GM21526 (cell line): ENCODE measurements around the gene EVC.
"Not testable (repeated sequence)": the region's sequence is repeated elsewhere in the genome, so short reads cannot be mapped to it uniquely, and the experiment has no call there.

ENCODE experiments used
- ATAC-seq: cut with Tn5 transposase; IDR thresholded peaks from one replicate; pipeline ENCODE4 v1.9.1; 2021; ENCODE audit warnings: moderate library complexity; ENCODE audit not compliant: unreplicated experiment, low FRiP score

EVC gene

DNA sequence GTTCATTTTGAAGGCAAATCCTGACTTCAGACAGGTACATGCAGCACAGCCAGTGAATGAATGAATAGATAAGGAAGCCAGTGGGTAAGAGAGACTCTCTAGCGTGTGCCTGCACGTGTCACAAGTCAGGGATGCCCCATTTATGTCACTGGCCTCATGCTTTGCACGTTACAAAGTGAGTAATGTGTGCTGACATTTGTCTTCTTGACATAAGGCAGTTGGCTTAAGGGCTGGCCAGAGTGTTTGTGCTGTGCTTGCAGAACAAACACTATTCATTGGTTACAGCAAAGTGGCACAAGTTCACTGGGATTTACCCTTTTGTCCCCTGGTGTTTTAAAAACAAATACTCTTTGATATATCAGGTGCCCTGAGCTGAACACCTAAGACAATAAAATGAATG, 125.9 kb downstream of the EVC start:
- no peak for ATAC-seq

DNA sequence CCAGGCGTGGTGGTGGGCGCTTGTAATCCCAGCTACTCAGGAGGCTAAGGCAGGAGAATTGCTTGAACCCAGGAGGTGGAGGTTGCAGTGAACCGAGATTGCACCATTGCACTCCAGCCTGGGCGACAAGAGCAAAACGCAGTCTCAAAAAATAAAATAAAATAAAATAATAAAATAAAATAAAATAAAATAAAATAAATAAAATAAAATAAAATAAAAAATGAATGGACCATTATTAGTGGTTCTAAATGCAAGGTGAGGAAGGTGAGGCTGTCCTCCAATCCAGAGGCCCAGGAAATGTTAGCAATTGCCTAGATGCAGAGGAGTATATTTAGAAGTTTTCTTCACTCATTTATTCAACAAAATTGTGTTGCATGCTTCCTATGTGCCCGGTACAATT, 126.5 kb downstream of the EVC start:
- ATAC-seq = not testable (repeated sequence)

DNA sequence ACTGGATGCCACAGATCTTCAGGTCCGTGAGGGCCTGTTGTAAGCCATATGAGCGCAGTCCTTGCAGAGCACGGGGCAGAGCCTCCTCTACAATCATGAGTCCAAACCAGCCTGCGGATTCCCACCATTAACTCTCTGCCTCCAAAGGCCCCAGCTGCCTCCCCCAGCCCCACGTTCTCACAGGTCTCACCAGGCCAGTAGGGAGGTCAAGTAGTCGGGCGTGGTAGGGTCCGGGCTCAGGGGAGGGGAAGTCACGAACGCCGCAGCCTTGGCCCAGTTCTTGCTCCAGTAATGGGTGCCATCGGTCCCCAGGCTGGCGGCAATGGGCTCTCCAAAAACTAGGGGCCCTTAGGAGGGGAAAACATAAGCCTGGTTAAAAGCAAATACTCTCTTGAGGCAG, 128.3 kb downstream of the EVC start:
- no peak for ATAC-seq

DNA sequence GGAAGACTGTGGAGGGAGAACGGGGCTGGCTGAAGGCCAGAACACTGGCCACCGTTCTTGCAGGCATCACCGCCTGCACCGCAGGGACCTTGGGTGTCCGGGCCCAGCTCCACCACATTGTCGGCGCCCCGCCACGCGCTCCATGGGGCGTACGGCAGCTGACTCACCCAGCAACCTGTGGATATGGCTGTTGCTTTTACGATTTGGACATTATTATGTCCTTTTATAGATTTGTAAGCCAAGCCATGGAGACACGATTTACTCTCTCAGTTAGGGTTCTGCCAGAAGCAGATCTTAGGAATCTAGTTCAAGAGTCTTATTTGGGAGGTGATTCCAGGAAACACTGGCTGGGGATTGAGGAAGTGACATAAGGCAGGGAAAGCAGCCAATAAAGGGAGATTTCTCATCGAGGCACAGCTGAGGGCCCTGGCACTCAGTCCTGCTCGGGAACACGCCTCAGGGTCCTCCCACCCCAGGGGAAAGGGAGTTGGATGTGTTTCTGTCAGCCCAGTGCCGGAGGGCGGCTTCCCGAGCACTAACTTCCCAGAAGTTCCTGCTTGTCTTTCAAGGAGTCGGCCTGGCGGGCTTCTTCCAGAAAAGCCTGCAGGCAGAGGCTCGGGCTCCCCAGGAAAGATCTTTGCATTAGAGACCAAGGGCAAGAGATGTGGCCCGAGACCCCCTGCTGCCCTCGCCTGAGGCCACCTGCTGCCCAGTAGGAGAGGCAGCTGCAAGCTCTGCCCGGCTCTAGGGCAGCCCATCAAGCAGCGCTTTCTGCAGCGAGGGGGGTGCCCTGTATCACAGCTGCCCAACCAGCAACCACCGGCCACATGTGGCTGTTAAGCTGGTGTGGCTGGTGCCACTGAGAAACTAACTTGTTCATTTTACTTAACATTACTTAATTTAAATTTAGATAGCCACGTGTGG, 129.0 kb downstream of the EVC start:
- no peak for ATAC-seq

DNA sequence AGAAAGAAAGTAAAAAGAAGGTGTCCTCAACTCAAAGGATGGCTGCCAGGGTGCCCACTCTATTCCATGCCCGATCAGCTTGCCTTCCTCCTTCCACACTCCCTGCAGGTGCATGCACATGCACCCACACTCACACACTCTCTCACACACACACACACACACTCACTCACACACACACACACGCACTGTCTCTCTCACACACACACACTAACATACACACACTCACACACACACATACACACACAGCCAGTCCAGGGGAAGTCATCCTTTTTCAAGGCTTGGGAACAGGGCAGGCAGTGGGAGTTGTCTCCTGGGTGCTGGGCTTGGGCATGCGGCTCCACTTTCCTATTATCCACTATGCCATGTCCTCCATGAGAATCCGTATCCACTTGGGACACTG, 131.5 kb downstream of the EVC start:
- no peak for ATAC-seq

DNA sequence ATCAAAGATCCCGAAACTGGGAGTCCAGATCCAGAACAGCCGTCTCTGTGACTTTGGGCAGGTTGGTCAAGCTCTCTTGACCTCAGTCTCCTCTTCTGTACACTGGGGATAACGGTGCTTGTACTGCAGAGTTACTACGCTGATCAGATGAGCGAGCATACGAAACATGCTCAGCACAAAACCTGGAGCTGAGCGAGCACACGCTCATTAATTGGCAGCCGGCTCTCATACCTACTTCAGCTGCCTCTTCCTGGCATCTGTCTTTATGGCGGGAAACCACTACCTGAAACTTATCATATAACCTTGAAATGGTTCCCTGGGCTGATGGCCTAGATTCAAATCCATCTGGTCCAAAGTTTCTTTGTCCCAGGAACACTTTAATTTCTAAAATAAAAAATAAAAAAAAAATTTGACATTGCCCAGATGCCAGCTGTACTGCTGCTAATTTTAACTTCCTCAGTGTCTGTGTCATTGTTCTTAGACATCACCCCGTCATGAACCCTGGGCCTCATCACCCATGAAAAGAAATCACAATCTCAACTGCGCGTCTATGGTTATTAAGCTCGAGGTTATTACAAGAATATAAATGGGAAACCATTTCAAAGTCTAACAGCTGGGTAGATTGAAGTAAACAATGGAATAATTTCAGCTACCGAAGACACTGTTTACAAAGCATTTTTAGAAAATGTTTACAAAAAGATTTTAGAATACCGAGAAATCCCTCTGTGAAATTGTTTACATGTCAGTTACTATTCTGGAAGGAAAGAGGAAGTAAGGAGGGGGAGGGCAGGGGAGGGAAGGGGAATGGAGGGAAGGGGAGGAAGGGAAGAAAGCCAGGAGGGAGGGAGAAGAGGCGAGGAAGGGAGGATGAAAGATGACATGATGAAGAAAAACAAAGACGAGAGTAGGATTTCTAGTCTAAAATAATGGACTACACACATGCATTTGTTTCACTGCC, 132.9 kb downstream of the EVC start:
- ATAC-seq = no peak

GRCh38 chr4:5845035-5845905, 134.3 kb downstream of the EVC start:
- ATAC-seq = no peak

- no peak for ATAC-seq
These were observed 140.8 kb downstream of the EVC start for GRCh38 chr4:5851637-5852301.

- no peak for ATAC-seq
These were observed 141.7 kb downstream of the EVC start for GRCh38 chr4:5852523-5853202.

- ATAC-seq = no peak
These were observed 143.9 kb downstream of the EVC start for GRCh38 chr4:5854929-5855328.

- not testable (repeated sequence) for ATAC-seq
These were observed 145.4 kb downstream of the EVC start for GRCh38 chr4:5856362-5856761.

- ATAC-seq = no peak
These were observed 146.2 kb downstream of the EVC start for GRCh38 chr4:5857199-5857598.

DNA sequence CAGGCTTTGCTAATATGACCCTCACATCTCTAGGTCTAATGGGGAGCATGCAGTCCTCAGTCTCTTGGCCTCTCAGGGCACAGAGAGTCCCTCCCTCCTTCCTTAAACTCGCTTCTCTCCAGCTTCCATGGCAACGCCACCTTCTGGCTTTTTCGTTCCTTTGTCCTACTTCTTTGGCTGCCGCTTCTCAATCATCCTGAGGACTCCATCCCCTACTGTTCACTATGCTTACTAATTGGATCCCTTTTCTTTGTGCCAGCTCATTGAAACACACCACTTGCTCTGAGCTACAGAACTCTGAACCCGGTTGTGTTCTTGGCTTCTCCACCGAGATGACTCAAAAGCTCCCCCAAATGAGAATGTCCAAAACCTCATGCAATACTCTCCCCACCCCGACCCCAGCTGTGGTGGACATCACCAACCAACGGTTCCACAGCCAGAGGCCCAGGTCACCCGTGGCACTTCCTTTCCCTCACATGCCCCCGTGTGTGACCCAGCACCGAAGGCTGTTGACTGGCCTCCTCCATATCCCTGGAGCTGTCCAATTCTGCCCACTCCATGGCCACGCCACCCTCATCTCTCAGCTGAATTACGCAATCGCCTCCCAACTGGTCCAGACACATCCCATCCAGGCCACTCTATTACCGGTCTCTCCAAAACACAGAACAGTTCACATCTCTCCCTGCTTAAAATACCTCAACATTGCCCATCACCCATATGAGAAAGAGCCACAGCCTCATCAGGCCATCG, 147.2 kb downstream of the EVC start:
- ATAC-seq = no peak

DNA sequence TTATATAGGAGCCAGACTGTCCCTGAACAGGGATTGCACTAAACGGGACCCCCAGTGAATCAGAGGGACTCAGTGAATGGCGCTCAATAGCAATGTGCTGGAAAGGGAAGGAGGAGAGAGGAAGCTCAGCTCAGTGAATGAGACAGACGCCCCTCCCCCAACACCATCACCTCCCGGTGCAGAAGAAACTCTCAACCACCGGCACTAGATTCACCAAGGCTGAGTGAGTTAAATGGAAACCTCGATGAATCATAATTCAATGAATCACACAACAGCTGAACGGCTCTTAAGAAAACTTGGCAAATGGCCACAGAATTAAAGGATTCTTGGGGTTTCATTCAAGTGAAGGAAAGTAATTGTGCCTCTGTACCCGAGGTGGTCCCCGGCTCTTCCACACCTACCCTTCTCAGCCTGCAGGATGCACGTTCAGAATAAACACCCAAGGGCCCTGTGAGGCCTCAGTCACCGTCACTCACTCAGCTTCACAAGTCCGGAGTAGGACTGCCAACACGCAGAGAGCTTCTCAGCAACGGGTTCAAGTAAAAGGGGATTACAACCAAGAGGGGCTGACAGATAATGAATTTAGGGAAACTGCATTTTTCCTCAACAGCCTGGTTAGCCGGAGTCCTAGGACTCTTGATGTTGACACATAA, 152.6 kb downstream of the EVC start:
- no peak for ATAC-seq
